Keratinocyte (primary cell): Measurements from ENCODE around the gene MSANTD2. TPM values are rescaled to one million over a fixed set of nuclear protein-coding genes. Genes with fewer than 3 reads are reported as not detected.

Source experiments
- DNase-seq: peaks from one replicate; pipeline ENCODE4 v3.0.0-alpha.2; 2011; ENCODE audit warnings: low read depth, missing footprints, low spot score
- FAIRE-seq: peaks from 2 replicates; lab custom pipeline; 2011; peaks lifted over from hg19 to GRCh38; lab: Jason Lieb, UNC
- H2AFZ ChIP-seq: 2 replicates; pipeline ENCODE4 v1.6.0; 2012; ENCODE audit warnings: low read length, control low read depth, inconsistent platforms; ENCODE audit not compliant: control insufficient read depth
- H3K27ac ChIP-seq: 2 replicates; pipeline ENCODE4 v1.5.1; 2011; ENCODE audit warnings: low read length; ENCODE audit not compliant: control insufficient read depth, insufficient read depth
- H3K27me3 ChIP-seq: 3 replicates; pipeline ENCODE4 v1.6.0; 2011; ENCODE audit warnings: low read length; ENCODE audit not compliant: control insufficient read depth, insufficient read depth; ENCODE audit errors: extremely low read depth
- H3K36me3 ChIP-seq, 2 experiments: 2 replicates in 1 of 2; 3 replicates in 1 of 2; pipeline ENCODE4 v1.5.1; 2011; ENCODE audit warnings: low read length in 2 of 2, mild to moderate bottlenecking in 1 of 2; ENCODE audit not compliant: control insufficient read depth in 2 of 2, insufficient read depth in 2 of 2; ENCODE audit errors: extremely low read depth in 1 of 2
- H3K4me1 ChIP-seq: 3 replicates; pipeline ENCODE4 v1.5.1; 2011; ENCODE audit warnings: low read length; ENCODE audit not compliant: control insufficient read depth, insufficient read depth; ENCODE audit errors: extremely low read depth
- H3K4me2 ChIP-seq: 3 replicates; pipeline ENCODE4 v1.6.0; 2011; ENCODE audit warnings: low read depth, low read length; ENCODE audit not compliant: control insufficient read depth, insufficient read depth; ENCODE audit errors: extremely low read depth
- H3K4me3 ChIP-seq, 3 experiments: fragments of 200-600 bp in 1 of 3; sonication (generic) in 1 of 3; 2 replicates in 2 of 3; 3 replicates in 1 of 3; pipeline ENCODE4 v1.5.1; 2011 to 2016; ENCODE audit warnings: low read length in 3 of 3, mild to moderate bottlenecking in 3 of 3, control low read depth in 2 of 3, inconsistent platforms in 1 of 3, low read depth in 1 of 3, mixed read lengths in 1 of 3, mixed run types in 1 of 3, moderate library complexity in 1 of 3; ENCODE audit not compliant: control insufficient read depth in 2 of 3, insufficient read depth in 2 of 3; ENCODE audit errors: extremely low read depth in 1 of 3
- H3K79me2 ChIP-seq: 2 replicates; pipeline ENCODE4 v1.6.0; 2012; ENCODE audit warnings: low read length; ENCODE audit not compliant: control insufficient read depth, insufficient read depth
- H3K9ac ChIP-seq: 3 replicates; pipeline ENCODE4 v1.6.0; 2011; ENCODE audit warnings: low read length; ENCODE audit not compliant: control insufficient read depth, insufficient read depth; ENCODE audit errors: extremely low read depth
- H3K9me1 ChIP-seq: 3 replicates; pipeline ENCODE4 v1.6.0; 2011; ENCODE audit warnings: low read length; ENCODE audit not compliant: control insufficient read depth, insufficient read depth; ENCODE audit errors: extremely low read depth
- H3K9me3 ChIP-seq: 2 replicates; pipeline ENCODE4 v1.5.1; 2012; ENCODE audit warnings: low read depth, low read length; ENCODE audit not compliant: control insufficient read depth
- H4K20me1 ChIP-seq: 3 replicates; pipeline ENCODE4 v1.6.0; 2011; ENCODE audit warnings: low read length; ENCODE audit not compliant: control insufficient read depth, insufficient read depth; ENCODE audit errors: extremely low read depth
- CTCF ChIP-seq, 3 experiments: IDR thresholded peaks in 1 of 3; conservative IDR thresholded peaks in 1 of 3; optimal IDR thresholded peaks in 1 of 3; 2 replicates in 2 of 3; 3 replicates in 1 of 3; pipeline versions ENCODE3 to v1.5.1; 2011; ENCODE audit warnings: low read length in 3 of 3, mild to moderate bottlenecking in 3 of 3, moderate library complexity in 2 of 3, control low read depth in 1 of 3, inconsistent platforms in 1 of 3; ENCODE audit not compliant: insufficient read depth in 2 of 3; ENCODE audit errors: extremely low read depth in 1 of 3
- EZH2 ChIP-seq: IDR thresholded peaks from one replicate; pipeline ENCODE4 v1.6.1; 2012; ENCODE audit warnings: inconsistent platforms, mild to moderate bottlenecking, low read length, moderate library complexity
- dilution Hi-C: fragments of 300-500 bp; cut with MboI; formaldehyde crosslinking; loops from one replicate; pipeline ENCODE4 v1.7.0; 2020; ENCODE audit warnings: low sequenced_read_pairs; ENCODE audit not compliant: extremely low pct_ligation_motif_present
- polyA plus RNA-seq, 5 experiments: library from polyadenylated mRNA; depleted of rRNA in 3 of 5; stranded (reverse) in 3 of 5; stranded (forward) in 1 of 5; unstranded in 1 of 5; fragments of >200 nt; gene quantifications; 1 replicate in 1 of 5; 2 replicates in 3 of 5; 3 replicates in 1 of 5; pipeline versions ENCODE4 v1.2.1 to v1.2.3, GENCODE V29; 2011 to 2012; ENCODE audit warnings: missing spikeins in 2 of 5, low read depth in 1 of 5, low replicate concordance in 1 of 5

MSANTD2 gene
- polyA plus RNA-seq, 1 donor (not counting 4 experiments of a cell fraction or from before 2014, with no cell fraction given): 6.6 TPM

GRCh38 chr11:124769806-124770774 is 30.1 kb downstream of the MSANTD2 start:
- H2AFZ ChIP-seq: no peak overlapping the region
- DNase-seq (no peak), FAIRE-seq (no peak)
- no peaks in the 10 kb centered on the region for H4K20me1 ChIP-seq
- H3K36me3 ChIP-seq: peaks cover 1 to 5% of the 10 kb centered on the region in 2 experiments
- H3K4me2 ChIP-seq: no peak overlapping the region
- no peaks in the 10 kb centered on the region for H3K27me3 ChIP-seq
- H3K9me3 ChIP-seq: no peaks in the 10 kb centered on the region
- no peaks in the 10 kb centered on the region for H3K4me1 ChIP-seq
- H3K27ac ChIP-seq: no peak overlapping the region
- no peak for TF ChIP-seq EZH2
- TF ChIP-seq CTCF (optimal IDR thresholded peaks at IDR 0.05 in 1 of 3, IDR thresholded peaks at IDR 0.05 in 1 of 3, conservative IDR thresholded peaks at IDR 0.05 in 1 of 3; ENCODE audit: extremely low read depth in 1 of 3, insufficient read depth in 2 of 3, low read length in 3 of 3): no peak
- H3K79me2 ChIP-seq: no peaks in the 10 kb centered on the region
- no peak overlapping the region for H3K9ac ChIP-seq
- no peak overlapping the region for H3K4me3 ChIP-seq
- dilution Hi-C loops: no loop called here
- H3K9me1 ChIP-seq: no peaks in the 10 kb centered on the region

GRCh38 chr11:124768914-124769313 is 31.3 kb downstream of the MSANTD2 start:
- H3K9me1 ChIP-seq: no peaks in the 10 kb centered on the region
- H2AFZ ChIP-seq: no peak overlapping the region
- DNase-seq (no peak), FAIRE-seq (no peak)
- dilution Hi-C loops: no loop called here
- H3K9me3 ChIP-seq: no peaks in the 10 kb centered on the region
- H4K20me1 ChIP-seq: no peaks in the 10 kb centered on the region
- H3K27me3 ChIP-seq: no peaks in the 10 kb centered on the region
- H3K79me2 ChIP-seq: no peaks in the 10 kb centered on the region
- H3K4me2 ChIP-seq: no peak overlapping the region
- H3K27ac ChIP-seq: no peak overlapping the region
- no peak for TF ChIP-seq EZH2
- TF ChIP-seq CTCF (optimal IDR thresholded peaks at IDR 0.05 in 1 of 3, IDR thresholded peaks at IDR 0.05 in 1 of 3, conservative IDR thresholded peaks at IDR 0.05 in 1 of 3; ENCODE audit: extremely low read depth in 1 of 3, insufficient read depth in 2 of 3, low read length in 3 of 3): no peak
- H3K4me1 ChIP-seq: no peaks in the 10 kb centered on the region
- no peak overlapping the region for H3K9ac ChIP-seq
- peaks cover 0 to 5% of the 10 kb centered on the region in 2 experiments for H3K36me3 ChIP-seq
- H3K4me3 ChIP-seq: no peak overlapping the region
